ENCODE measurements around the gene VPS39.

Gene VPS39

DNA sequence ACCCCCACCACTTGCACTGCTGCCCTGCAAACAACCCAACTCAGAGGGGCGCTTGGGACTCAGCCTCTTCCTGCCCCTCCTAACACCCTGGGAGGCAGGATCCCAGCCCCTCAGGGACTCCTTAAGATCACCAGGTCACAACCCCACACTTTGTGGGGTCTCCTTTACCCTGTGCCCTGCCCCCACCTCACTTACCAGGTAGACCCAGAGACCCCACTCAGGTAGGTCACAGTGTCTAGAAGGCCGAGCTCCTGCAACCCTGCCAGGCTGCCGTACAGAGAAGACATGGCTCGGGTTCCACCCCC lies 60.7 kb downstream of the VPS39 start:
- Histone ChIP-seq H3K27me3 (replicated peaks; ENCODE audit: insufficient read depth, low read length) (peaks cover 16% of the 10 kb centered on the region; the same call in 1 of the 2 replicates), H3K79me2 (ENCODE audit: low read length) (no peaks in the 10 kb centered on the region), H3K9me3 (replicated peaks; ENCODE audit: insufficient read depth, low read length) (no peaks in the 10 kb centered on the region), H3K27ac (ENCODE audit: low read length) (no peak overlapping the region), H3K36me3 (replicated peaks; ENCODE audit: insufficient read depth, low read length) (no peaks in the 10 kb centered on the region), H3K4me1 (ENCODE audit: low read length) (no peaks in the 10 kb centered on the region), H3K9me2 (replicated peaks; ENCODE audit: insufficient read depth, low read length) (no peaks in the 10 kb centered on the region), H3F3A (ENCODE audit: insufficient read depth, low read length) (no peaks in the 10 kb centered on the region), H3K4me2 (ENCODE audit: low read depth, low read length) (no peak overlapping the region), H3K9ac (ENCODE audit: low read length) (no peak overlapping the region), H2AFZ (ENCODE audit: low read length) (no peak overlapping the region), H3K4me3 (ENCODE audit: low read length) (no peak overlapping the region), H4K20me1 (ENCODE audit: insufficient read depth, low read length) (no peaks in the 10 kb centered on the region)
- no peak for DNase-seq
- TF ChIP-seq EZH2phosphoT487 (IDR thresholded peaks at IDR 0.05; ENCODE audit: low read length) (no peak), EZH2 (optimal IDR thresholded peaks at IDR 0.05; ENCODE audit: low read depth, low read length) (no peak)
- TF ChIP-seq, protein P1, sequence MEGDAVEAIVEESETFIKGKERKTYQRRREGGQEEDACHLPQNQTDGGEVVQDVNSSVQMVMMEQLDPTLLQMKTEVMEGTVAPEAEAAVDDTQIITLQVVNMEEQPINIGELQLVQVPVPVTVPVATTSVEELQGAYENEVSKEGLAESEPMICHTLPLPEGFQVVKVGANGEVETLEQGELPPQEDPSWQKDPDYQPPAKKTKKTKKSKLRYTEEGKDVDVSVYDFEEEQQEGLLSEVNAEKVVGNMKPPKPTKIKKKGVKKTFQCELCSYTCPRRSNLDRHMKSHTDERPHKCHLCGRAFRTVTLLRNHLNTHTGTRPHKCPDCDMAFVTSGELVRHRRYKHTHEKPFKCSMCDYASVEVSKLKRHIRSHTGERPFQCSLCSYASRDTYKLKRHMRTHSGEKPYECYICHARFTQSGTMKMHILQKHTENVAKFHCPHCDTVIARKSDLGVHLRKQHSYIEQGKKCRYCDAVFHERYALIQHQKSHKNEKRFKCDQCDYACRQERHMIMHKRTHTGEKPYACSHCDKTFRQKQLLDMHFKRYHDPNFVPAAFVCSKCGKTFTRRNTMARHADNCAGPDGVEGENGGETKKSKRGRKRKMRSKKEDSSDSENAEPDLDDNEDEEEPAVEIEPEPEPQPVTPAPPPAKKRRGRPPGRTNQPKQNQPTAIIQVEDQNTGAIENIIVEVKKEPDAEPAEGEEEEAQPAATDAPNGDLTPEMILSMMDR (IDR thresholded peaks at IDR 0.05; ENCODE audit: low read length): no peak

- Histone ChIP-seq H3K4me1 (ENCODE audit: low read length) (no peaks in the 10 kb centered on the region), H2AFZ (ENCODE audit: low read length) (no peak overlapping the region), H3K36me3 (replicated peaks; ENCODE audit: insufficient read depth, low read length) (no peaks in the 10 kb centered on the region), H4K20me1 (ENCODE audit: insufficient read depth, low read length) (no peaks in the 10 kb centered on the region), H3K4me3 (ENCODE audit: low read length) (no peak overlapping the region), H3K27me3 (replicated peaks; ENCODE audit: insufficient read depth, low read length) (peaks cover 16% of the 10 kb centered on the region; the same call in 1 of the 2 replicates), H3K9me3 (replicated peaks; ENCODE audit: insufficient read depth, low read length) (no peaks in the 10 kb centered on the region), H3K9ac (ENCODE audit: low read length) (no peak overlapping the region), H3K9me2 (replicated peaks; ENCODE audit: insufficient read depth, low read length) (no peaks in the 10 kb centered on the region), H3K27ac (ENCODE audit: low read length) (no peak overlapping the region), H3K4me2 (ENCODE audit: low read depth, low read length) (no peak overlapping the region), H3K79me2 (ENCODE audit: low read length) (no peaks in the 10 kb centered on the region), H3F3A (ENCODE audit: insufficient read depth, low read length) (no peaks in the 10 kb centered on the region)
- no peak for TF ChIP-seq EZH2 (optimal IDR thresholded peaks at IDR 0.05; ENCODE audit: low read depth, low read length)
- TF ChIP-seq, protein P1 (IDR thresholded peaks at IDR 0.05; ENCODE audit: low read length): no peak
- no peak for TF ChIP-seq EZH2phosphoT487 (IDR thresholded peaks at IDR 0.05; ENCODE audit: low read length)
- no peak for DNase-seq
These were observed 61.3 kb downstream of the VPS39 start for GRCh38 chr15:42146551-42147430.

DNA sequence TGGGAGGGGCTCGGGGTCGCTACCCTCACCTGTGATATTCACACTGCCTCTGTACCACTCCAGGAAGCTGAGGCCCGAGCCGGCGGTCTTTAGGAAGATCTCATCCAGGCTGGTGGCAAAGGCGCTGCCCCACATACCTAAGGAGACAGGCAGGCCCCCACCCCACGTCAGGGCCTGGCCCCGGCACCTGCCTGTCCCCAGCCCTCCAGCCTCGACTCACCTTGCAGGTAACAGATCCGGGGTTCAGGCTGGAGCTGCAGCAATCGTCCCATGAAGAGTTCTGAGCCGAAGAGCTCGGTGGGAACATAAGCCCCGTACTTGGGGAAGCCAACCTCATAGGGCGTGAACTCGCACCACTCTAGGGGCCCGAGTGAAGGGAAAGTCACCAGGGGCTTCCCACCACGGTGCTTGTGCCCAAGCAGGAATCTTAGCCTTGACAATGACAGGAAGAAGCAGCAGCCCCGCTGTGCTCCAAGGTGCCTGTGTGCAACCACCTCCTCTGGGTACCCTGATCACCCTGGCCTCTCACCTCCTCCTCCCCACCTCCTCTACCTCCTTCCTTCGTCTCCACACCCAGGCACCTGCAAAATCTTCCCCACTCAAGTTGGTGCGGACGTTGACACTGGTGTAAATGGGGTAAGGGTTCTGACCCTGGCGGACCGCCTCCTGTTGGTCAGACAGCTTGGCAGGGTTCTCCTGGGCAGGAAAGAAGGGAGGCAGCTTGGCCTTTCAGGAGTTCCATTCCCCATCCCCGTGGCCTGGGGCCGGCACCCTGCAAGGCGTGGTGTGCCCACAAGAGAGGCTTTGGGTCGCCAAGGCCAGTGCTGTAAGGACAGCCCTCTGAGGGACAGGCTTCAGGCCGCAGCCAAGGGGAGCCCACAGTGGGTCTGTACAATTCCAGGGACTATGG lies 62.3 kb downstream of the VPS39 start:
- no peak overlapping the region for H3K27ac ChIP-seq (ENCODE audit: low read length)
- H3K9ac ChIP-seq (ENCODE audit: low read length): no peak overlapping the region
- no peak overlapping the region for H3K4me2 ChIP-seq (ENCODE audit: low read depth, low read length)
- DNase-seq: no peak
- no peaks in the 10 kb centered on the region for H3K79me2 ChIP-seq (ENCODE audit: low read length)
- H3K9me2 ChIP-seq (replicated peaks; ENCODE audit: insufficient read depth, low read length): no peaks in the 10 kb centered on the region
- no peaks in the 10 kb centered on the region for H3K4me1 ChIP-seq (ENCODE audit: low read length)
- no peaks in the 10 kb centered on the region for H3K9me3 ChIP-seq (replicated peaks; ENCODE audit: insufficient read depth, low read length)
- no peaks in the 10 kb centered on the region for H4K20me1 ChIP-seq (ENCODE audit: insufficient read depth, low read length)
- H3F3A ChIP-seq (ENCODE audit: insufficient read depth, low read length): no peaks in the 10 kb centered on the region
- no peak overlapping the region for H2AFZ ChIP-seq (ENCODE audit: low read length)
- no peaks in the 10 kb centered on the region for H3K36me3 ChIP-seq (replicated peaks; ENCODE audit: insufficient read depth, low read length)
- no peak overlapping the region for H3K4me3 ChIP-seq (ENCODE audit: low read length)
- H3K27me3 ChIP-seq (replicated peaks; ENCODE audit: insufficient read depth, low read length): peaks cover 16% of the 10 kb centered on the region; the same call in 1 of the 2 replicates
- TF ChIP-seq EZH2phosphoT487 (IDR thresholded peaks at IDR 0.05; ENCODE audit: low read length) (no peak), EZH2 (optimal IDR thresholded peaks at IDR 0.05; ENCODE audit: low read depth, low read length) (no peak)
- TF ChIP-seq, protein P1 (IDR thresholded peaks at IDR 0.05; ENCODE audit: low read length): no peak

Data from MM.1S (cell line).